H1 (cell line): ENCODE measurements around the gene ROR1.

Experiments
- CEBPB ChIP-seq: IDR thresholded peaks from 2 replicates; pipeline ENCODE4 v1.6.1; 2012; ENCODE audit warnings: low read depth, low read length
- CTCF ChIP-seq, 3 experiments: IDR thresholded peaks; 1 replicate in 2 of 3; 2 replicates in 1 of 3; pipeline versions ENCODE4 v1.5.1 to v1.6.1; 2011; ENCODE audit warnings: low read length in 3 of 3, mild to moderate bottlenecking in 3 of 3, inconsistent platforms in 2 of 3, low read depth in 1 of 3, moderate library complexity in 1 of 3; ENCODE audit not compliant: insufficient read depth in 1 of 3; ENCODE audit errors: control extremely low read depth in 1 of 3
- GTF2F1 ChIP-seq: IDR thresholded peaks from 2 replicates; pipeline ENCODE4 v1.6.1; 2012; ENCODE audit warnings: low read depth, low read length, improper control_type of control experiment, borderline replicate concordance
- HDAC2 ChIP-seq, 2 experiments: fragments of 300-600 bp in 1 of 2; sonication (generic) in 1 of 2; IDR thresholded peaks; 2 replicates each; pipeline ENCODE4 v1.6.1; 2011 to 2012; ENCODE audit warnings: low read depth in 2 of 2, low read length in 2 of 2, mild to moderate bottlenecking in 2 of 2, moderate library complexity in 2 of 2, borderline replicate concordance in 1 of 2, inconsistent platforms in 1 of 2
- POLR2A ChIP-seq, 2 experiments: IDR thresholded peaks; 1 replicate in 1 of 2; 2 replicates in 1 of 2; pipeline ENCODE4 v1.6.1; 2011; ENCODE audit warnings: low read depth in 2 of 2, low read length in 2 of 2, mild to moderate bottlenecking in 2 of 2; ENCODE audit errors: control extremely low read depth in 1 of 2
- POLR2AphosphoS5 ChIP-seq: IDR thresholded peaks from 2 replicates; pipeline ENCODE4 v1.6.1; 2011; ENCODE audit warnings: low read depth, low read length
- SRF ChIP-seq: IDR thresholded peaks from 2 replicates; pipeline ENCODE4 v1.6.1; 2011; ENCODE audit warnings: mild to moderate bottlenecking, low read depth, low read length, moderate library complexity
- TAF1 ChIP-seq: IDR thresholded peaks from 2 replicates; pipeline ENCODE4 v1.6.1; 2011; ENCODE audit warnings: mild to moderate bottlenecking, low read depth, low read length

DNA sequence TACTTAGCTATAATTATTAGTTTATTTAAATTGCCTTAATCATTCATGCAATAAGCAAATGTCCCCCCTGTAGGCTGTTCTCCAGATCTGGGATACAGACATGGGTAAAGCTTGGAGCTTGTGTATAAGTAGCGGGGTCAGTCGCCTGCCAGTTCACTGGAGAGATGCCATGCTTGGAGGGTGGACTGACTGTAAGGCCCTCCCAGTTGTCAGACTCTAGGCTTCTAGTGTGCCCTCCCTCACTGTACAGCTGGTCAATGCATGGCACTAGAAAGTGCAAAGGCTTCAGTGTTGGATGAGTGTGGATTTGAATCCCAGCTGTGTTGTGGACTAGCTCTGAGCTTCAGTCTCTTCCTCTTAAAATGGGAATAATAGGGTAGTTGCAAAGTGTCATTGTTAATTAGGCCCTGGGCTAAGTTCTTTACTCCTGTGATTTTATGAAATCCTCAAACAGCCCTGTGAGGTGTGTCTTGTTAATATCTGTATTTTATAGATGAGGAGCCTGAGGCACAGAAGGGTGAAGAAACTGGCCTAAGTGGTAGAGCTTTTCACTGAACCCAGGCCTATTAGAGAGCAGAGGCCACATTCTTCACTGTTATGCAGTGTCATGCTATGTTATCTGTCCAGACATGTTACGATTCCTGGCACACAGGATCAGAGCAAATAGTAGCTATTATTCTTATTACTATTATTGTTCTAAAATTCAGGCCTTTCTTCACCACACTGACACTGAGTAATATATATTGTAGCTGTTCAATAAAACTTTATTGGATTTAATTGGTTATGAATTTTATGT, 85.9 kb downstream of the ROR1 start:
- TF ChIP-seq CTCF (IDR thresholded peaks at IDR 0.05; ENCODE audit: control extremely low read depth in 1 of 3, insufficient read depth in 1 of 3, low read depth in 1 of 3, low read length in 3 of 3) (no peak), TAF1 (no peak), POLR2AphosphoS5 (no peak), POLR2A (IDR thresholded peaks at IDR 0.05; ENCODE audit: control extremely low read depth in 1 of 2, low read depth in 2 of 2, low read length in 2 of 2) (no peak), HDAC2 (IDR thresholded peaks at IDR 0.05; ENCODE audit: borderline replicate concordance in 1 of 2, low read depth in 2 of 2, low read length in 2 of 2) (no peak), SRF (no peak), CEBPB (no peak), GTF2F1 (no peak)
